SK-N-SH treated with all-trans-retinoic acid at 6 μM for 48 hours (cell line): ENCODE results near the gene MYO16.
A peak's percentile ranks its signal among the peaks of the same experiment; 100 is the strongest.
"Not testable (repeated sequence)": the region's sequence is repeated elsewhere in the genome, so short reads cannot be mapped to it uniquely, and the experiment has no call there.

Experiments
- ATAC-seq: fragments of 200-7000 bp; cut with Tn5 transposase; 3 replicates; pipeline ENCODE4 v1.9.1; 2020; ENCODE audit warnings: mild to moderate bottlenecking, moderate library complexity
- CSDC2 ChIP-seq: fragments of 250-450 bp; sonication (Bioruptor Pico); IDR thresholded peaks from 2 replicates; pipeline ENCODE4 v1.5.0; 2020; ENCODE audit warnings: mild to moderate bottlenecking, moderate library complexity
- ESRRG ChIP-seq: fragments of 250-450 bp; sonication (Bioruptor Pico); IDR thresholded peaks from 2 replicates; pipeline ENCODE4 v1.6.1; 2021; ENCODE audit warnings: mild to moderate bottlenecking
- GLIS3 ChIP-seq: fragments of 250-450 bp; sonication (Bioruptor Pico); IDR thresholded peaks from 2 replicates; pipeline ENCODE4 v1.5.0; 2020; ENCODE audit warnings: mild to moderate bottlenecking, moderate library complexity
- ISL1 ChIP-seq: fragments of 250-450 bp; sonication (Bioruptor Pico); IDR thresholded peaks from 2 replicates; pipeline ENCODE4 v2.1.2; 2022; ENCODE audit warnings: mild to moderate bottlenecking, moderate library complexity
- OSR1 ChIP-seq: fragments of 250-450 bp; sonication (Bioruptor Pico); IDR thresholded peaks from 2 replicates; pipeline ENCODE4 v1.8.0; 2022; ENCODE audit warnings: moderate library complexity, mild to moderate bottlenecking, inconsistent platforms
- PPARA ChIP-seq: fragments of 250-450 bp; sonication (Bioruptor Pico); IDR thresholded peaks from 2 replicates; pipeline ENCODE4 v1.5.0; 2020; ENCODE audit warnings: mild to moderate bottlenecking, borderline replicate concordance
- SNAI2 ChIP-seq: fragments of 250-450 bp; sonication (Bioruptor Pico); IDR thresholded peaks from 2 replicates; pipeline ENCODE4 v1.5.0; 2020; ENCODE audit warnings: mild to moderate bottlenecking, moderate library complexity
- TCF4 ChIP-seq: fragments of 250-450 bp; sonication (Bioruptor Pico); IDR thresholded peaks from 2 replicates; pipeline ENCODE4 v1.8.0; 2021; ENCODE audit warnings: mild to moderate bottlenecking, moderate library complexity, borderline replicate concordance
- TOX ChIP-seq: fragments of 250-450 bp; sonication (Bioruptor Pico); IDR thresholded peaks from 2 replicates; pipeline ENCODE4 v1.8.0; 2021; ENCODE audit warnings: mild to moderate bottlenecking, moderate library complexity, borderline replicate concordance
- ZC3H10 ChIP-seq: fragments of 250-450 bp; sonication (Bioruptor Pico); IDR thresholded peaks from 2 replicates; pipeline ENCODE4 v1.5.1; 2021; ENCODE audit warnings: mild to moderate bottlenecking, moderate library complexity
- ZFP3 ChIP-seq: fragments of 250-450 bp; sonication (Bioruptor Pico); IDR thresholded peaks from 2 replicates; pipeline ENCODE4 v1.5.0; 2020; ENCODE audit warnings: mild to moderate bottlenecking, moderate library complexity
- ZFP30 ChIP-seq: fragments of 450-650 bp; formaldehyde crosslinking; IDR thresholded peaks from 2 replicates; pipeline ENCODE4 v1.5.0; 2022; ENCODE audit warnings: mild to moderate bottlenecking, moderate library complexity
- ZNF565 ChIP-seq: fragments of 450-650 bp; formaldehyde crosslinking; conservative IDR thresholded peaks from 2 replicates; pipeline ENCODE4 v1.5.0; 2020; ENCODE audit warnings: low read depth, mild to moderate bottlenecking, moderate library complexity
- ZNF70 ChIP-seq: fragments of 450-650 bp; formaldehyde crosslinking; IDR thresholded peaks from 2 replicates; pipeline ENCODE4 v1.5.0; 2020; ENCODE audit warnings: mild to moderate bottlenecking, moderate library complexity
- ZNF8 ChIP-seq: fragments of 450-650 bp; formaldehyde crosslinking; IDR thresholded peaks from 2 replicates; pipeline ENCODE4 v1.5.0; 2020; ENCODE audit warnings: mild to moderate bottlenecking, moderate library complexity
- TF ChIP-seq, protein P1 (sequence below): fragments of 250-450 bp; sonication (Bioruptor Pico); IDR thresholded peaks from 2 replicates; pipeline ENCODE4 v1.5.1; 2020; ENCODE audit warnings: low read depth, mild to moderate bottlenecking, moderate library complexity
- TF ChIP-seq, protein P2 (sequence below): fragments of 250-450 bp; sonication (Bioruptor Pico); IDR thresholded peaks from 2 replicates; pipeline ENCODE4 v1.8.0; 2021; ENCODE audit warnings: low read depth, mild to moderate bottlenecking, moderate library complexity, borderline replicate concordance
- TF ChIP-seq, protein P3 (sequence below): fragments of 250-450 bp; sonication (Bioruptor Pico); IDR thresholded peaks from 2 replicates; pipeline ENCODE4 v1.5.0; 2020; ENCODE audit warnings: mild to moderate bottlenecking, moderate library complexity
- TF ChIP-seq, protein P4 (sequence below): fragments of 250-450 bp; sonication (Bioruptor Pico); IDR thresholded peaks from 2 replicates; pipeline ENCODE4 v1.5.1; 2021; ENCODE audit warnings: mild to moderate bottlenecking, moderate library complexity

MYO16 gene

DNA sequence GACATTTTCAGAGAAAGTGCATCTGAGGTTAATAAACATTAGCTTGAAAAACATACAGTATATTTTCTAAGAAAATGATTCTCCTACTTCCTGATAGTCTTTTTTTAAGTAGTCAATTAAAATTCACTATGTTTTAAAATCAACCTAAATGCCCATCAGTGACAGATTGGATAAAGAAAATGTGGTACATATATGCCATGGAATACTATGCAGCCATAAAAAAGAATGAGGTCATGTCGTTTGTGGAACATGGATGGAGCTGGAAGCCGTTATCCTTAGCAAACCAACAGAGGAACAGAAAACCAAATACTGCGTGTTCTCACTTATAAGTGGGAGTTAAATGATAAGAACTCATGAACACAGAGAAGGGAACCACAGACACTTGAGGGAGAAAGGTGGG is 462.8 kb downstream of the MYO16 start:
- TF ChIP-seq ZNF8 (CRISPR knock-in tag): peak; percentile 95
- ATAC-seq: not testable (repeated sequence)

DNA sequence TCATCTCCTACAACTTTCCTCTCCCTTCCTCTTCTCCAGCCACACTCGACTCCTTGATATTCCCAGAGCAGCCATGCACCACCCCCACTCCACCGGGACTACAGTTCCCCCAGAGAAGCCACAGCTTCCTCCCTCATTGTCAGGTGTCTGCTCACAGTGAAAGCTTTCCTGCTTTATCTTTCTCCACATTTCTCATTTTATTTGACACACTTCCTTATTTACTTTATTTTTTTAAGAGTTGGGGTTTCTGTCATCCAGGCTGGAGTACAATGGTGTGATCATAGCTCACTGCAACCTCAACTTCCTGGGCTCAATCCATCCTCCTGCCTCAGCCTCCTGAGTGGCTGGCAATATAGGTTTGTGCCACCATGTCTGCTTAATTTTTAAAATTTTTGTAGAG is 464.6 kb downstream of the MYO16 start:
- TF ChIP-seq ISL1 (CRISPR knock-in tag) (no peak), ZNF565 (CRISPR knock-in tag) (no peak), TOX (CRISPR knock-in tag) (no peak), TCF4 (CRISPR knock-in tag) (no peak), GLIS3 (CRISPR knock-in tag) (no peak), ZNF70 (CRISPR knock-in tag) (no peak), ESRRG (no peak), ZNF8 (CRISPR knock-in tag) (no peak)
- TF ChIP-seq, protein P1, sequence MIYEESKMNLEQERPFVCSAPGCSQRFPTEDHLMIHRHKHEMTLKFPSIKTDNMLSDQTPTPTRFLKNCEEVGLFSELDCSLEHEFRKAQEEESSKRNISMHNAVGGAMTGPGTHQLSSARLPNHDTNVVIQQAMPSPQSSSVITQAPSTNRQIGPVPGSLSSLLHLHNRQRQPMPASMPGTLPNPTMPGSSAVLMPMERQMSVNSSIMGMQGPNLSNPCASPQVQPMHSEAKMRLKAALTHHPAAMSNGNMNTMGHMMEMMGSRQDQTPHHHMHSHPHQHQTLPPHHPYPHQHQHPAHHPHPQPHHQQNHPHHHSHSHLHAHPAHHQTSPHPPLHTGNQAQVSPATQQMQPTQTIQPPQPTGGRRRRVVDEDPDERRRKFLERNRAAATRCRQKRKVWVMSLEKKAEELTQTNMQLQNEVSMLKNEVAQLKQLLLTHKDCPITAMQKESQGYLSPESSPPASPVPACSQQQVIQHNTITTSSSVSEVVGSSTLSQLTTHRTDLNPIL: no peak
- TF ChIP-seq, protein P2, sequence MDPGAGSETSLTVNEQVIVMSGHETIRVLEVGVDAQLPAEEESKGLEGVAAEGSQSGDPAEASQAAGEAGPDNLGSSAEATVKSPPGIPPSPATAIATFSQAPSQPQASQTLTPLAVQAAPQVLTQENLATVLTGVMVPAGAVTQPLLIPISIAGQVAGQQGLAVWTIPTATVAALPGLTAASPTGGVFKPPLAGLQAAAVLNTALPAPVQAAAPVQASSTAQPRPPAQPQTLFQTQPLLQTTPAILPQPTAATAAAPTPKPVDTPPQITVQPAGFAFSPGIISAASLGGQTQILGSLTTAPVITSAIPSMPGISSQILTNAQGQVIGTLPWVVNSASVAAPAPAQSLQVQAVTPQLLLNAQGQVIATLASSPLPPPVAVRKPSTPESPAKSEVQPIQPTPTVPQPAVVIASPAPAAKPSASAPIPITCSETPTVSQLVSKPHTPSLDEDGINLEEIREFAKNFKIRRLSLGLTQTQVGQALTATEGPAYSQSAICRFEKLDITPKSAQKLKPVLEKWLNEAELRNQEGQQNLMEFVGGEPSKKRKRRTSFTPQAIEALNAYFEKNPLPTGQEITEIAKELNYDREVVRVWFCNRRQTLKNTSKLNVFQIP (CRISPR knock-in tag): no peak
- TF ChIP-seq, protein P3, sequence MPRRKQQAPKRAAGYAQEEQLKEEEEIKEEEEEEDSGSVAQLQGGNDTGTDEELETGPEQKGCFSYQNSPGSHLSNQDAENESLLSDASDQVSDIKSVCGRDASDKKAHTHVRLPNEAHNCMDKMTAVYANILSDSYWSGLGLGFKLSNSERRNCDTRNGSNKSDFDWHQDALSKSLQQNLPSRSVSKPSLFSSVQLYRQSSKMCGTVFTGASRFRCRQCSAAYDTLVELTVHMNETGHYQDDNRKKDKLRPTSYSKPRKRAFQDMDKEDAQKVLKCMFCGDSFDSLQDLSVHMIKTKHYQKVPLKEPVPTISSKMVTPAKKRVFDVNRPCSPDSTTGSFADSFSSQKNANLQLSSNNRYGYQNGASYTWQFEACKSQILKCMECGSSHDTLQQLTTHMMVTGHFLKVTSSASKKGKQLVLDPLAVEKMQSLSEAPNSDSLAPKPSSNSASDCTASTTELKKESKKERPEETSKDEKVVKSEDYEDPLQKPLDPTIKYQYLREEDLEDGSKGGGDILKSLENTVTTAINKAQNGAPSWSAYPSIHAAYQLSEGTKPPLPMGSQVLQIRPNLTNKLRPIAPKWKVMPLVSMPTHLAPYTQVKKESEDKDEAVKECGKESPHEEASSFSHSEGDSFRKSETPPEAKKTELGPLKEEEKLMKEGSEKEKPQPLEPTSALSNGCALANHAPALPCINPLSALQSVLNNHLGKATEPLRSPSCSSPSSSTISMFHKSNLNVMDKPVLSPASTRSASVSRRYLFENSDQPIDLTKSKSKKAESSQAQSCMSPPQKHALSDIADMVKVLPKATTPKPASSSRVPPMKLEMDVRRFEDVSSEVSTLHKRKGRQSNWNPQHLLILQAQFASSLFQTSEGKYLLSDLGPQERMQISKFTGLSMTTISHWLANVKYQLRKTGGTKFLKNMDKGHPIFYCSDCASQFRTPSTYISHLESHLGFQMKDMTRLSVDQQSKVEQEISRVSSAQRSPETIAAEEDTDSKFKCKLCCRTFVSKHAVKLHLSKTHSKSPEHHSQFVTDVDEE: no peak
- no peak for ATAC-seq

DNA sequence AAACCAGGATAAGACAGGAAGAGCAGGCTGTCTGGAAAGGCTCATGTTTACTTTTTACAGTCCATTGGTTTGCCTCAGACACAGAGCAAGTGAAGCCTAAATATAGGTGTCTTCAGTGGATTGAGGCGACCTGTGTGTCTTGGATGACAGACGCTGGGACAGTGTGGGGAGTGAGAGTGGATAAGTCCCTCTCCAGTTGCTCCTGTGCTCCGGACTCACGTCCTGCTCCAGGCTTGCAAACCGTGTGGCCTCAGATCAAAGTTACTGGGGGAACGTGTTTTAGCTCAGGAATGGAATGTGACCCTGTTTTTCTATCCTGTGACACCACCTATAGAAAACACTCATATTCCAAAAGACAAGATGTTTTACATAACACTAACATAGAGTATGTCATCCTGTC is 465.7 kb downstream of the MYO16 start:
- TF ChIP-seq, protein P2 (CRISPR knock-in tag): no peak
- TF ChIP-seq ESRRG (no peak), ZNF70 (CRISPR knock-in tag) (no peak), CSDC2 (CRISPR knock-in tag) (no peak), GLIS3 (CRISPR knock-in tag) (no peak)
- TF ChIP-seq, protein P4, sequence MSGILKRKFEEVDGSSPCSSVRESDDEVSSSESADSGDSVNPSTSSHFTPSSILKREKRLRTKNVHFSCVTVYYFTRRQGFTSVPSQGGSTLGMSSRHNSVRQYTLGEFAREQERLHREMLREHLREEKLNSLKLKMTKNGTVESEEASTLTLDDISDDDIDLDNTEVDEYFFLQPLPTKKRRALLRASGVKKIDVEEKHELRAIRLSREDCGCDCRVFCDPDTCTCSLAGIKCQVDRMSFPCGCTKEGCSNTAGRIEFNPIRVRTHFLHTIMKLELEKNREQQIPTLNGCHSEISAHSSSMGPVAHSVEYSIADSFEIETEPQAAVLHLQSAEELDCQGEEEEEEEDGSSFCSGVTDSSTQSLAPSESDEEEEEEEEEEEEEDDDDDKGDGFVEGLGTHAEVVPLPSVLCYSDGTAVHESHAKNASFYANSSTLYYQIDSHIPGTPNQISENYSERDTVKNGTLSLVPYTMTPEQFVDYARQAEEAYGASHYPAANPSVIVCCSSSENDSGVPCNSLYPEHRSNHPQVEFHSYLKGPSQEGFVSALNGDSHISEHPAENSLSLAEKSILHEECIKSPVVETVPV (CRISPR knock-in tag): no peak
- TF ChIP-seq, protein P1: no peak
- TF ChIP-seq, protein P3: no peak
- ATAC-seq: no peak

DNA sequence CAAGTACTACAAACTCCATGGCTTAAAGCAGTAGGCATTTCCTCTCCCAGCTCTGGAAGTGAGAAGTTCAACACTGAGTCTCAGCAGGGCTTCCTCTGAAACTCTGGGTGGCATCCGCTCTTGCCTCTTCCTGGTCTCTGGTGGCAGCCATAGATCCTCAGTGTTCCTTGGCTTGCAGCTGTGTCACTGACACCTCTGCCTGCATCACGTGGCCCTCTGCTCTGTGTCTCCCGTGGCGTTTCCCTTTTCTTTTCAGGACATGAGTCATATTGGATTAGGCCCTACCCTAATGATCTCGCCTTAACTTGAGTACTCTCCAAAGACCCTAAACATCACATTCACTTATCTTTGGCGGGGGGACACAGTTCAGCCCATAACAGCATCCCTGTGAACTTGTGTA is 466.7 kb downstream of the MYO16 start:
- ATAC-seq: no peak
- no peak for TF ChIP-seq TCF4 (CRISPR knock-in tag)
- TF ChIP-seq GLIS3 (CRISPR knock-in tag): no peak
- TF ChIP-seq, protein P2 (CRISPR knock-in tag): no peak
- TF ChIP-seq ZFP30 (CRISPR knock-in tag): no peak
- TF ChIP-seq PPARA (CRISPR knock-in tag): no peak
- TF ChIP-seq OSR1: no peak
- TF ChIP-seq TOX (CRISPR knock-in tag): no peak
- TF ChIP-seq ZC3H10: no peak
- no peak for TF ChIP-seq SNAI2 (CRISPR knock-in tag)
- TF ChIP-seq ZFP3 (CRISPR knock-in tag): no peak
- TF ChIP-seq ISL1 (CRISPR knock-in tag): no peak
